ENCODE measurements around the gene HMGXB4.

HMGXB4 gene

DNA sequence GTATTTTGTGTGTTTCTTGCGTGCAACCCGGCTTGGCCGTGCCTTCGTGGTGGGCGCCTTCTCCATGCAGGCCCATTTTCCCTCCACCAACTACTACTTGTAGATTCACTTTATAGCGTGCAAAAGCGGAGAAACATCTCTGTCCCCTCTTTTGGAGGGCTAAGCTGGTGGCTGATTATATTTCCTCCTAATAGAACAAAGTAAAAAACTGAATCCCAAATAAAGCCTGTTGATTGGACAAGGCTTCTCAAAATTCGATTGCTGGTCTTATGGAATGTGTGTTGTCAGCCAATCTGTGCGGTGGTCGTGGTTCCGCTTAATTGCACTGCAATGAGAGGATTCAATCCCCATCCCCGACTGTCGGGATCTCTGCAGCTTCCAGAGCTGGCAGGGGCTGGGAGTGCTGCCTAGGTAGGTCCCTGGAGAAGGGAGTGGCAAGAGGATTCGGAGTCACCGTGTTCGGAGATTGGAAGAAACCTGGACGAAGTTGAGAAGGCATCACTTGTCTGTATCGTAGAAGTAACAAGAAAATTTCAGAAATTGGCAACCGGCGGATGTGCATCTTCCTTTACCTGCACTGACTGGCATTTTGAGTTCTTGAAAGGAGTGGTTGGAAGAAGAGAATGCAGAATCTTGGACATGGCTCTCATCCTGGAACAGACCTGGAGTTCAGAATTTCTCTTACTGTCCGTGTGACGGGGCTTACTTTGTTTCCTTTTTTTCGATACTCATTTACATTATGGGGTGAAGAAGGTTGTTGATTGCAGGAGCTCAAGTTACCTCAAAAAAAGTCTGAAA is 1.1 kb downstream of the HMGXB4 start:
- peak overlapping the region; percentile 77 for H3K4me3 ChIP-seq (ENCODE audit: low read length)
- TF ChIP-seq, protein P1, sequence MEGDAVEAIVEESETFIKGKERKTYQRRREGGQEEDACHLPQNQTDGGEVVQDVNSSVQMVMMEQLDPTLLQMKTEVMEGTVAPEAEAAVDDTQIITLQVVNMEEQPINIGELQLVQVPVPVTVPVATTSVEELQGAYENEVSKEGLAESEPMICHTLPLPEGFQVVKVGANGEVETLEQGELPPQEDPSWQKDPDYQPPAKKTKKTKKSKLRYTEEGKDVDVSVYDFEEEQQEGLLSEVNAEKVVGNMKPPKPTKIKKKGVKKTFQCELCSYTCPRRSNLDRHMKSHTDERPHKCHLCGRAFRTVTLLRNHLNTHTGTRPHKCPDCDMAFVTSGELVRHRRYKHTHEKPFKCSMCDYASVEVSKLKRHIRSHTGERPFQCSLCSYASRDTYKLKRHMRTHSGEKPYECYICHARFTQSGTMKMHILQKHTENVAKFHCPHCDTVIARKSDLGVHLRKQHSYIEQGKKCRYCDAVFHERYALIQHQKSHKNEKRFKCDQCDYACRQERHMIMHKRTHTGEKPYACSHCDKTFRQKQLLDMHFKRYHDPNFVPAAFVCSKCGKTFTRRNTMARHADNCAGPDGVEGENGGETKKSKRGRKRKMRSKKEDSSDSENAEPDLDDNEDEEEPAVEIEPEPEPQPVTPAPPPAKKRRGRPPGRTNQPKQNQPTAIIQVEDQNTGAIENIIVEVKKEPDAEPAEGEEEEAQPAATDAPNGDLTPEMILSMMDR (IDR thresholded peaks at IDR 0.05; ENCODE audit: insufficient read depth, low read depth, low read length, missing control alignments), result no peak
- DNase-seq (ENCODE audit: low read depth), result peak; percentile 53

DNA sequence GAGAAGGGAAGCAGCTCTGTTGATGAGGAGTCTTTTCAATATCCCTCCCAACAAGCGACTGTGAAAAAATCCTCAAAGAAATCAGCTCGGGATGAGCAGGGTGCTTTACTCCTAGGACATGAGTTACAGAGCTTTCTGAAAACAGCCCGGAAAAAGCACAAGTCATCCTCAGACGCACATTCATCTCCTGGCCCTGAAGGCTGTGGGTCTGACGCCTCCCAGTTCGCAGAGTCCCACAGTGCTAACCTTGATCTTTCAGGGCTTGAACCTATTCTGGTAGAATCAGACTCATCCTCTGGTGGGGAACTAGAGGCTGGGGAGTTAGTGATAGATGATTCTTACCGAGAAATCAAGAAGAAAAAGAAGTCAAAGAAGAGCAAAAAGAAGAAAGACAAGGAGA is 7.7 kb downstream of the HMGXB4 start:
- no peak overlapping the region for H3K4me3 ChIP-seq (ENCODE audit: low read length)
- TF ChIP-seq, protein P1 (IDR thresholded peaks at IDR 0.05; ENCODE audit: insufficient read depth, low read depth, low read length, missing control alignments), result no peak
- DNase-seq (ENCODE audit: low read depth), result no peak

DNA sequence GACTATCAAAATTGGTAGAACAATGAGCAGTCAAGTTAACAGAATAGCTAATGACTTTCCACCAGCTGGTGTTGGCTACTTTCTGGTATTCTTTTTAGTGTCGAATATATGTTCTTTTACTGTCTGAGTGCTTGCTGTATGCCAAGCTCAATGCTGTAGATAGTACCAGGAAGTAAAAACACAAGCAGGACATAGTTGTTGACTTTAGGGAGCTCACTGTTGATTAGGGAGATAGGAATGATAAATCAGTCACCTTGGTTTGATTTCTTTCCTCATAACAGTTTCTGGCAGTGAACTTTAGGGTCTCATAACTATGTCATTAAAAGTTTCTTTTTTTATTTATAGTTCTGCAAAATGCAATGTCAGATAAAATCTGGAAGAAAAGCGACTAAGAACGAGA is 9.0 kb downstream of the HMGXB4 start:
- H3K4me3 ChIP-seq (ENCODE audit: low read length), result no peak overlapping the region
- no peak for DNase-seq (ENCODE audit: low read depth)
- TF ChIP-seq, protein P1 (IDR thresholded peaks at IDR 0.05; ENCODE audit: insufficient read depth, low read depth, low read length, missing control alignments), result no peak

DNA sequence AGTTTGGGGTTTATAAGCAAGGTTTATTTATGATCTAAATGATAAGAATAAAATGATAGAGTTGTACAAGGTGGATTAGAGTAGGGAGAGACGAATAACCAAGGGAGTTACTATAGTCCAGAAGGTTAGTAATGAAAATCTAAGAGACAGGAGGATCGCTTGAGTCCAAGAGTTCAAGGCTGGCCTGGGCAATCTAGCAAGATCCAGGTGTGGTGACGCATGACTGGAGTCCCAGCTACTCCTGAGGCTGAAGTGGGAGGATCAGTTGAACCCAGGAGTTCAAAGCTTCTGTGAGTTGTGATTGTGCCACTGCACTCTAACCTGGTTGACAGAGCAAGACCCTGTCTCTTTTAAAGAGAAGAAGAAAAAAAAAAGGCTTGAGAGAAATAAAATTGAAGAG is 12.3 kb downstream of the HMGXB4 start:
- TF ChIP-seq, protein P1 (IDR thresholded peaks at IDR 0.05; ENCODE audit: insufficient read depth, low read depth, low read length, missing control alignments), result no peak

DNA sequence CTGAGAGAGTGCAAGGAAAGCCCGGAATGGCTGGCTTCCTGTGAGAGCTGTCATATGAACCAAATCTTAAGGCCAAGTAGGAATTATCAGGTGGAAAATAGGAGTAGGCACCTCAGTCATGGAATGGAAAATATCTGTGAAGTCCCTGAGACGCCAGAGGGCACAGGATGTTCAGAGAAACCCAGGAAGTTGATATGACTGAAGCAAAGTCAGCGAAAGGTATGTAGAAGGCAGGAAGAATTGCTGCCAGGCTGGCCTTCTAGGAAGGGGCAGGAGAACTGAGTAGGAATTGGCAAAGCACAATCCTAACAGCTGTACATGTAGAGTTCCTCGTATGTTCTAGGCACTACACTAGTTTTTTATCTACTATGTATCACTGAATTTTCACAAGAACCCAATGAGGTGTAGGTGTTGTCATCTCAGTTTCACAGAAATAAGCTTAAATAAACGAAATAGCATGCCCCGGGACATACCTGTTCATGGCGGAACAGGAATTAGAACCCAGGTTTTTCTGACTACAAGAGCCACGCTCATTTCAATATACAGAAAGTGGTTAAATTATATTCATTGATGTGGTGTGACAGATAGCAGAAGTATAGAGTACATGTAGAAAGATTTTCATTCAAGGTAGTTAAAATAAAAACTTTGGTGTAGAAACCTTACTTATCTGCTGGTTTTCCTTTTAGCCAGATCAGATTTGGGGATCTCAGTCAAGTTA is 17.0 kb downstream of the HMGXB4 start:
- no peak overlapping the region for H3K4me3 ChIP-seq (ENCODE audit: low read length)
- DNase-seq (ENCODE audit: low read depth), result peak; percentile 4
- TF ChIP-seq, protein P1 (IDR thresholded peaks at IDR 0.05; ENCODE audit: insufficient read depth, low read depth, low read length, missing control alignments), result no peak

More for the DNA sequence above, 12.3 kb downstream of the HMGXB4 start:
- no peak for DNase-seq (ENCODE audit: low read depth)
- no peak overlapping the region for H3K4me3 ChIP-seq (ENCODE audit: low read length)

DNA sequence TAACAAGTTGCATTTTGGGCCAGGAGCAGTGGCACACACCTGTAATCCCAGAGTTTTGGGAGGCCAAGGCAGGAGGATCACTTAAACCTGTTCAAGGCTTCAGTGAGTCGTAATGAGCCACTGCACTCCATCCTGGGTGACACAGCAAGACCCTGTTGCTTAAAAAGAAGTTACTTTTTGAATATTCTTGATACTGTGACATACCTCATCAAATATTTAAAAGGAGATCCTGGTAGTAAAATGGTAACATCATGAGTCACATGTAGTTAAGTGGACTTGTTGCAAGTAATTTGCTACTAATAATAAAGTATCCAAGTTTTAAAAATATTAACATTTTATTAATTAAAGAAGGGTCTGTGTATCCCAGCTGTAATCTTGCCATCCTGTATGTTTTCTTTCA is 18.3 kb downstream of the HMGXB4 start:
- peak; percentile 53 for DNase-seq (ENCODE audit: low read depth)
- no peak overlapping the region for H3K4me3 ChIP-seq (ENCODE audit: low read length)
- TF ChIP-seq, protein P1 (IDR thresholded peaks at IDR 0.05; ENCODE audit: insufficient read depth, low read depth, low read length, missing control alignments), result no peak
